Neural progenitor cell (in vitro differentiated cells): ENCODE results near the gene FRS2. TPM values are rescaled to one million over a fixed set of nuclear protein-coding genes. Genes with fewer than 3 reads are reported as not detected.
"Not testable (repeated sequence)": the region's sequence is repeated elsewhere in the genome, so short reads cannot be mapped to it uniquely, and the experiment has no call there.

ENCODE experiments used
- DNase-seq: peaks from one replicate; pipeline ENCODE4 v3.0.0-alpha.2; 2016; ENCODE audit warnings: low spot score
- H2AFZ ChIP-seq: fragments of 200-600 bp; sonication (generic); replicated peaks from 2 replicates; pipeline ENCODE4 v1.6.1; 2016; ENCODE audit warnings: antibody characterized with exemption
- H3F3A ChIP-seq: fragments of 200-600 bp; sonication (generic); 2 replicates; pipeline ENCODE4 v1.6.1; 2016; ENCODE audit warnings: antibody characterized with exemption, low read depth
- H3K27ac ChIP-seq: fragments of 200-600 bp; sonication (generic); 2 replicates; pipeline ENCODE4 v1.5.1; 2016; ENCODE audit warnings: mild to moderate bottlenecking
- H3K27me3 ChIP-seq: fragments of 200-600 bp; sonication (generic); 2 replicates; pipeline ENCODE4 v1.6.1; 2016; ENCODE audit warnings: mild to moderate bottlenecking, moderate library complexity
- H3K36me3 ChIP-seq: fragments of 200-600 bp; sonication (generic); 2 replicates; pipeline ENCODE4 v1.5.1; 2016
- H3K4me1 ChIP-seq: fragments of 200-600 bp; sonication (generic); 2 replicates; pipeline ENCODE4 v1.6.1; 2016; ENCODE audit warnings: mixed run types
- H3K4me2 ChIP-seq: fragments of 200-600 bp; sonication (generic); 2 replicates; pipeline ENCODE4 v1.6.1; 2016
- H3K4me3 ChIP-seq: fragments of 200-600 bp; sonication (generic); 2 replicates; pipeline ENCODE4 v1.5.1; 2016
- H3K79me2 ChIP-seq: fragments of 200-600 bp; sonication (generic); 2 replicates; pipeline ENCODE4 v1.6.1; 2016; ENCODE audit warnings: low read depth
- H3K9ac ChIP-seq: fragments of 200-600 bp; sonication (generic); 2 replicates; pipeline ENCODE4 v1.6.1; 2016
- H3K9me3 ChIP-seq: fragments of 200-600 bp; sonication (generic); 2 replicates; pipeline ENCODE4 v1.5.1; 2016; ENCODE audit warnings: low read depth
- H4K20me1 ChIP-seq: fragments of 200-600 bp; sonication (generic); 2 replicates; pipeline ENCODE4 v1.6.1; 2016; ENCODE audit warnings: low read depth
- H3K27ac Mint-ChIP-seq: 3 replicates; pipeline ENCODE4 v1.8.0; 2021; ENCODE audit warnings: mixed read lengths
- H3K27me3 Mint-ChIP-seq: 2 replicates; pipeline ENCODE4 v1.8.0; 2022; ENCODE audit warnings: low read depth, mild to moderate bottlenecking, inconsistent platforms, moderate library complexity, mixed read lengths; ENCODE audit not compliant: insufficient read depth
- H3K36me3 Mint-ChIP-seq: 3 replicates; pipeline ENCODE4 v1.8.0; 2021; ENCODE audit warnings: mixed read lengths
- H3K4me1 Mint-ChIP-seq: 3 replicates; pipeline ENCODE4 v1.8.0; 2021; ENCODE audit warnings: mixed read lengths
- H3K4me3 Mint-ChIP-seq: 3 replicates; pipeline ENCODE4 v1.8.0; 2021; ENCODE audit warnings: mild to moderate bottlenecking, moderate library complexity, mixed read lengths
- H3K9me3 Mint-ChIP-seq: 3 replicates; pipeline ENCODE4 v1.8.0; 2020; ENCODE audit warnings: mixed read lengths
- EZH2 ChIP-seq: fragments of 200-600 bp; sonication (generic); IDR thresholded peaks from 2 replicates; pipeline ENCODE4 v1.6.1; 2017; ENCODE audit warnings: antibody characterized with exemption, mild to moderate bottlenecking, moderate library complexity
- EZH2phosphoT487 ChIP-seq: fragments of 200-600 bp; sonication (generic); IDR thresholded peaks from 2 replicates; pipeline ENCODE4 v1.6.1; 2017; ENCODE audit warnings: antibody characterized with exemption
- total RNA-seq: library from RNA; depleted of rRNA; stranded (reverse); fragments of >200 nt; gene quantifications from 2 replicates; pipeline ENCODE4 v1.2.3, GENCODE V29; 2015; ENCODE audit warnings: low replicate concordance
- TF ChIP-seq, protein P1 (sequence below): fragments of 200-600 bp; sonication (generic); IDR thresholded peaks from 2 replicates; pipeline ENCODE4 v1.5.1; 2017; ENCODE audit warnings: antibody characterized with exemption, mild to moderate bottlenecking

Gene FRS2
- total RNA-seq, 1 donor from 2014 or later = 128 TPM

DNA sequence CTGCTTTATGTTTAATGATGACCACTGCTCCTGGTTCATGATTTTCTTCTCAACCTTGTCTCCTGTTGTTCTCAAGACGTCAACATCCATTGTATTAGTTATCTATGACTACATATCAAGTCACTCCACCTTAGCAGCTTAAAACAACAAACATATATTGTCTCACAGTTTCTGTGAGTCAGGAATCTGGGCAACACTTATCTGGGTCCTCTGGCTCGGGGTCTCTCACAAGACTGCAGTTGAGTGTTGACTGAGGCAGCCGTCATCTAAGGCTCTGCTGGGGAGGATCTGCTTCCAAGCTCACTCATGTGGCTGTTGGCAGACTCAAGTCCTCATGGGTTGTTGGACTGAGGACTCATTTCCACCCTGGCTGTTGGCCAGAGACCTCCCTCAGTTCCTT is 27.3 kb upstream of the FRS2 start:
- H3K27ac Mint-ChIP-seq = no peak overlapping the region
- no peak overlapping the region for H2AFZ ChIP-seq
- H3K36me3 Mint-ChIP-seq = peaks cover 2% of the 10 kb centered on the region
- no peak overlapping the region for H3K4me3 ChIP-seq
- peaks cover 4% of the 10 kb centered on the region for H3K27me3 Mint-ChIP-seq
- DNase-seq = no peak
- no peak overlapping the region for H3K4me2 ChIP-seq
- H3K4me1 ChIP-seq = no peaks in the 10 kb centered on the region
- no peaks in the 10 kb centered on the region for H3K79me2 ChIP-seq
- H3K4me1 Mint-ChIP-seq = no peaks in the 10 kb centered on the region
- H3K27ac ChIP-seq = no peak overlapping the region
- H4K20me1 ChIP-seq = no peaks in the 10 kb centered on the region
- no peak overlapping the region for H3K4me3 Mint-ChIP-seq
- H3K36me3 ChIP-seq = no peaks in the 10 kb centered on the region
- no peaks in the 10 kb centered on the region for H3F3A ChIP-seq
- TF ChIP-seq, protein P1, sequence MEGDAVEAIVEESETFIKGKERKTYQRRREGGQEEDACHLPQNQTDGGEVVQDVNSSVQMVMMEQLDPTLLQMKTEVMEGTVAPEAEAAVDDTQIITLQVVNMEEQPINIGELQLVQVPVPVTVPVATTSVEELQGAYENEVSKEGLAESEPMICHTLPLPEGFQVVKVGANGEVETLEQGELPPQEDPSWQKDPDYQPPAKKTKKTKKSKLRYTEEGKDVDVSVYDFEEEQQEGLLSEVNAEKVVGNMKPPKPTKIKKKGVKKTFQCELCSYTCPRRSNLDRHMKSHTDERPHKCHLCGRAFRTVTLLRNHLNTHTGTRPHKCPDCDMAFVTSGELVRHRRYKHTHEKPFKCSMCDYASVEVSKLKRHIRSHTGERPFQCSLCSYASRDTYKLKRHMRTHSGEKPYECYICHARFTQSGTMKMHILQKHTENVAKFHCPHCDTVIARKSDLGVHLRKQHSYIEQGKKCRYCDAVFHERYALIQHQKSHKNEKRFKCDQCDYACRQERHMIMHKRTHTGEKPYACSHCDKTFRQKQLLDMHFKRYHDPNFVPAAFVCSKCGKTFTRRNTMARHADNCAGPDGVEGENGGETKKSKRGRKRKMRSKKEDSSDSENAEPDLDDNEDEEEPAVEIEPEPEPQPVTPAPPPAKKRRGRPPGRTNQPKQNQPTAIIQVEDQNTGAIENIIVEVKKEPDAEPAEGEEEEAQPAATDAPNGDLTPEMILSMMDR = no peak
- no peak for TF ChIP-seq EZH2
- no peak overlapping the region for H3K9ac ChIP-seq
- no peaks in the 10 kb centered on the region for H3K9me3 ChIP-seq
- peaks cover 2% of the 10 kb centered on the region for H3K9me3 Mint-ChIP-seq
- H3K27me3 ChIP-seq = no peaks in the 10 kb centered on the region

DNA sequence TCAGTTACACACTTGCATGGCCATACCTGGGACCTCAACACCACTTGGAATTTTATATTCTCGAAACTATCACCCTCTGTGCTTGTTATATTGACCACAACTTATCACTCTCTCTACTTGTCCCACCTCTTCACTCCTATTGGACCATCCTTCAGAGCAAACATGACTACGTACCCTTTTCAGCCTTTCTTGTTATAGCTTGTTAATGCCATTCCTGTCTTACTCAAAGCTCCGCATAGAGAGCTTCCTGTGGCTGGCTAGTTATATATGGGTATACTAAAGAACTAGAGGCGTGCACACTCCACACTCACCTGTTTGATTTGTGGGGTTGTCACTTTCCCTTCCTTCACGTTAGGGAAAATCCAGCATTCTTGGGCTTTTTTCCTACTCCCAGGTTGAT is 26.3 kb upstream of the FRS2 start:
- Mint-ChIP-seq H3K4me3 (no peak overlapping the region), H3K27ac (no peak overlapping the region), H3K36me3 (peaks cover 2% of the 10 kb centered on the region), H3K9me3 (peaks cover 2% of the 10 kb centered on the region), H3K4me1 (no peaks in the 10 kb centered on the region), H3K27me3 (peaks cover 4% of the 10 kb centered on the region)
- Histone ChIP-seq H3K36me3 (no peaks in the 10 kb centered on the region), H3K27me3 (no peaks in the 10 kb centered on the region), H3F3A (no peaks in the 10 kb centered on the region), H3K4me1 (no peaks in the 10 kb centered on the region), H3K79me2 (no peaks in the 10 kb centered on the region), H3K4me3 (no peak overlapping the region), H3K9me3 (no peaks in the 10 kb centered on the region), H3K9ac (no peak overlapping the region), H3K27ac (no peak overlapping the region), H2AFZ (no peak overlapping the region), H4K20me1 (no peaks in the 10 kb centered on the region), H3K4me2 (no peak overlapping the region)
- no peak for DNase-seq
- TF ChIP-seq EZH2 (no peak), EZH2phosphoT487 (no peak)
- TF ChIP-seq, protein P1 = no peak

DNA sequence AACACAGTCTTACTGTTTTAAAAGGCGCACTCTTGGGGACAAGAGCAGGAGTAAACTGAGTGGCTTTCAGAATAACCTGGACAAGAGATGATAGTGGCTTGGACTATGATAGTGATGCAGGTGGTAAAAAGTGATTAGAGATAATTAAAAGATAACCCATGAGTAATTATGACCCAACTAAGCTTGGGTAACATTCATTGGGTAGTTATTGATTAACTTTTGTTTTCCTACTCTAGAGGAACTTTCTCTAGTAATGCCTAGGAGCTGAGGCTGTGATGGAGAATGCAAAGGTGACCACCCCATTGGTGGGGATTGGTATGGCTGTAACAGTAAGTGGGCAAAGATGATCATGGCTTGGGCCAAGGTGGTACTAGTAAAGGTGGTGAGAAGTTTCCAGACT is 22.3 kb upstream of the FRS2 start:
- Mint-ChIP-seq H3K4me1 (no peaks in the 10 kb centered on the region), H3K9me3 (peaks cover 2% of the 10 kb centered on the region), H3K27ac (no peak overlapping the region), H3K4me3 (no peak overlapping the region), H3K36me3 (peaks cover 2% of the 10 kb centered on the region), H3K27me3 (peaks cover 2% of the 10 kb centered on the region)
- Histone ChIP-seq H3K79me2 (no peaks in the 10 kb centered on the region), H2AFZ (no peak overlapping the region), H3K4me3 (no peak overlapping the region), H3F3A (no peaks in the 10 kb centered on the region), H3K9me3 (no peaks in the 10 kb centered on the region), H3K36me3 (no peaks in the 10 kb centered on the region), H4K20me1 (no peaks in the 10 kb centered on the region), H3K9ac (no peak overlapping the region), H3K27me3 (no peaks in the 10 kb centered on the region), H3K27ac (no peak overlapping the region), H3K4me2 (no peak overlapping the region), H3K4me1 (no peaks in the 10 kb centered on the region)
- no peak for DNase-seq
- TF ChIP-seq EZH2phosphoT487 (no peak), EZH2 (no peak)
- TF ChIP-seq, protein P1 = no peak

DNA sequence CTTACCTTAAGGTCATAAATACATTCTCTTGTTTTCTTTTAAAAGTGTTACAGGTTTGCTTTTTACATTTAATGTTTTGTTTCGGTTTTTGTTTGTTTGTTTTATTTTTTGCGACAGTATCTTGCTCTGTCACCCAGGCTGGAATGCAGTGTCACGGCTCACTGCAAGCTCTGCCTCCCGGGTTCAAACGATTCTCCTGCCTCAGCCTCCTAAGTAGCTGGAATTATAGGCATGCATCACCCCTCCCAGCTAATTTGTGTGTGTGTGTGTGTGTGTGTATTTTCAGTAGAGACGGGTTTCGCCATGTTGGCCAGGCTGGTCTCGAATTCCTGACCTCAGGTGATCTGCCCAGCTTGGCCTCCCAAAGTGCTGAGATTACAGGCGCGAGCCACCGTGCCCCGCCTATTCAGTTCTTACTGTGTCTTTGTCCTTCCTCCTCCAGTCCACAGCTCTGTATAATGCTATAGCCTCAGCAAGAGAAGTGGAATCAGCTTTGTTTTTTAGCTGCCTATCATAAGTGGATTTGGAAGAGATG is 17.5 kb upstream of the FRS2 start:
- not testable (repeated sequence) for H3K9ac ChIP-seq, H3K27me3 ChIP-seq, H3K9me3 Mint-ChIP-seq, H4K20me1 ChIP-seq, H3F3A ChIP-seq, H3K4me1 ChIP-seq, H3K4me1 Mint-ChIP-seq, H3K9me3 ChIP-seq, H3K27ac ChIP-seq, H3K27me3 Mint-ChIP-seq, H3K4me3 Mint-ChIP-seq, H3K27ac Mint-ChIP-seq, H3K4me3 ChIP-seq, H3K79me2 ChIP-seq, H2AFZ ChIP-seq, DNase-seq, H3K4me2 ChIP-seq, H3K36me3 ChIP-seq, H3K36me3 Mint-ChIP-seq
